ENCODE results near the gene S100A14.
"Not testable (repeated sequence)": the region's sequence is repeated elsewhere in the genome, so short reads cannot be mapped to it uniquely, and the experiment has no call there.

The S100A14 gene

GRCh38 chr1:153588482-153588881 lies 27.6 kb downstream of the S100A14 start:
- in situ Hi-C loops (cut with MboI; ENCODE audit: low sequenced_read_pairs): no loop called here

- in situ Hi-C loops (cut with MboI; ENCODE audit: low sequenced_read_pairs): not testable (repeated sequence)
Measured at GRCh38 chr1:153588033-153588432, 28.1 kb downstream of the S100A14 start.

- in situ Hi-C loops (cut with MboI; ENCODE audit: low sequenced_read_pairs): no loop called here
Measured at GRCh38 chr1:153587314-153587713, 28.8 kb downstream of the S100A14 start.

- in situ Hi-C loops (cut with MboI; ENCODE audit: low sequenced_read_pairs): no loop called here
Measured at GRCh38 chr1:153586347-153586746, 29.8 kb downstream of the S100A14 start.

- in situ Hi-C loops (cut with MboI; ENCODE audit: low sequenced_read_pairs): no loop called here
Measured at GRCh38 chr1:153585006-153585405, 31.1 kb downstream of the S100A14 start.

- in situ Hi-C loops (cut with MboI; ENCODE audit: low sequenced_read_pairs): no loop called here
Measured at GRCh38 chr1:153583976-153584375, 32.1 kb downstream of the S100A14 start.

- in situ Hi-C loops (cut with MboI; ENCODE audit: low sequenced_read_pairs): not testable (repeated sequence)
Measured at GRCh38 chr1:153583514-153583913, 32.6 kb downstream of the S100A14 start.

- in situ Hi-C loops (cut with MboI; ENCODE audit: low sequenced_read_pairs): not testable (repeated sequence)
Measured at GRCh38 chr1:153582836-153583235, 33.3 kb downstream of the S100A14 start.

- in situ Hi-C loops (cut with MboI; ENCODE audit: low sequenced_read_pairs): no loop called here
Measured at GRCh38 chr1:153578936-153579335, 37.2 kb downstream of the S100A14 start.

GRCh38 chr1:153578490-153578889 lies 37.6 kb downstream of the S100A14 start:
- in situ Hi-C loops (cut with MboI; ENCODE audit: low sequenced_read_pairs): no loop called here

GRCh38 chr1:153577624-153578051 lies 38.5 kb downstream of the S100A14 start:
- in situ Hi-C loops (cut with MboI; ENCODE audit: low sequenced_read_pairs): no loop called here

GRCh38 chr1:153577138-153577537 lies 39.0 kb downstream of the S100A14 start:
- in situ Hi-C loops (cut with MboI; ENCODE audit: low sequenced_read_pairs): no loop called here

- in situ Hi-C loops (cut with MboI; ENCODE audit: low sequenced_read_pairs): not testable (repeated sequence)
Measured at GRCh38 chr1:153575497-153575896, 40.6 kb downstream of the S100A14 start.

GRCh38 chr1:153575081-153575491 lies 41.0 kb downstream of the S100A14 start:
- in situ Hi-C loops (cut with MboI; ENCODE audit: low sequenced_read_pairs): not testable (repeated sequence)

GRCh38 chr1:153573351-153573750 lies 42.8 kb downstream of the S100A14 start:
- in situ Hi-C loops (cut with MboI; ENCODE audit: low sequenced_read_pairs): no loop called here

- in situ Hi-C loops (cut with MboI; ENCODE audit: low sequenced_read_pairs): no loop called here
Measured at GRCh38 chr1:153572569-153573015, 43.5 kb downstream of the S100A14 start.

GRCh38 chr1:153571706-153572105 lies 44.4 kb downstream of the S100A14 start:
- in situ Hi-C loops (cut with MboI; ENCODE audit: low sequenced_read_pairs): no loop called here

- in situ Hi-C loops (cut with MboI; ENCODE audit: low sequenced_read_pairs): no loop called here
Measured at GRCh38 chr1:153570874-153571273, 45.3 kb downstream of the S100A14 start.

GRCh38 chr1:153569465-153569864 lies 46.7 kb downstream of the S100A14 start:
- in situ Hi-C loops (cut with MboI; ENCODE audit: low sequenced_read_pairs): no loop called here

- in situ Hi-C loops (cut with MboI; ENCODE audit: low sequenced_read_pairs): no loop called here
Measured at GRCh38 chr1:153568367-153569099, 47.6 kb downstream of the S100A14 start.

- in situ Hi-C loops (cut with MboI; ENCODE audit: low sequenced_read_pairs): no loop called here
Measured at GRCh38 chr1:153567621-153568366, 48.3 kb downstream of the S100A14 start.

Measured in HL-60/S4 treated with retinoic acid at 250 ng/mL for 4 days and 3 days (cell line).